COLO829 (cell line): ENCODE results near the gene OR13H1.
"Not testable (repeated sequence)": the region's sequence is repeated elsewhere in the genome, so short reads cannot be mapped to it uniquely, and the experiment has no call there.

Experiments
- DNase-seq: peaks from one replicate; pipeline ENCODE4 v3.0.0; 2012; ENCODE audit warnings: low spot score

The OR13H1 gene

GRCh38 chrX:131543774-131544173, at the start of gene OR13H1:
OR13H1 (plus strand) TSS chrX:131544074; CDS start chrX:131544074, 0 bp downstream.
- no peak for DNase-seq

GRCh38 chrX:131501556-131501955, 42.3 kb upstream of the OR13H1 start:
- not testable (repeated sequence) for DNase-seq

GRCh38 chrX:131513159-131513914, 30.5 kb upstream of the OR13H1 start:
- DNase-seq = no peak

GRCh38 chrX:131521824-131522223, 22.1 kb upstream of the OR13H1 start:
- no peak for DNase-seq

GRCh38 chrX:131544218-131544617, 344 bp downstream of the OR13H1 start:
- DNase-seq = no peak

- DNase-seq = no peak
These were observed 5.1 kb downstream of the OR13H1 start for GRCh38 chrX:131549011-131549410.

GRCh38 chrX:131552453-131552852, 8.6 kb downstream of the OR13H1 start:
- DNase-seq = not testable (repeated sequence)

GRCh38 chrX:131558562-131558961, 14.7 kb downstream of the OR13H1 start:
- DNase-seq = no peak

- no peak for DNase-seq
These were observed 20.8 kb downstream of the OR13H1 start for GRCh38 chrX:131564553-131565229.

GRCh38 chrX:131565909-131566308, 22.0 kb downstream of the OR13H1 start:
- no peak for DNase-seq

GRCh38 chrX:131571348-131571747, 27.5 kb downstream of the OR13H1 start:
- no peak for DNase-seq

GRCh38 chrX:131572372-131573014, 28.6 kb downstream of the OR13H1 start:
- no peak for DNase-seq

- no peak for DNase-seq
These were observed 33.5 kb downstream of the OR13H1 start for GRCh38 chrX:131577413-131577812.

- no peak for DNase-seq
These were observed 34.3 kb downstream of the OR13H1 start for GRCh38 chrX:131577999-131578734.

GRCh38 chrX:131578735-131579367, 35.0 kb downstream of the OR13H1 start:
- not testable (repeated sequence) for DNase-seq

- no peak for DNase-seq
These were observed 45.1 kb downstream of the OR13H1 start for GRCh38 chrX:131588995-131589394.
